Measurements from ENCODE around the gene OXT.
"Not testable (repeated sequence)": the region's sequence is repeated elsewhere in the genome, so short reads cannot be mapped to it uniquely, and the experiment has no call there.

- TF ChIP-seq, protein P1, sequence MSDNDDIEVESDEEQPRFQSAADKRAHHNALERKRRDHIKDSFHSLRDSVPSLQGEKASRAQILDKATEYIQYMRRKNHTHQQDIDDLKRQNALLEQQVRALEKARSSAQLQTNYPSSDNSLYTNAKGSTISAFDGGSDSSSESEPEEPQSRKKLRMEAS (IDR thresholded peaks at IDR 0.05; ENCODE audit: insufficient read depth, insufficient read length), result not testable (repeated sequence)
- not testable (repeated sequence) for TF ChIP-seq EZH2 (IDR thresholded peaks at IDR 0.05; ENCODE audit: borderline replicate concordance, low read depth, low read length, severe bottlenecking); CTCF (IDR thresholded peaks at IDR 0.05; ENCODE audit: extremely low read depth in 1 of 2, insufficient read depth in 1 of 2, low read depth in 1 of 2, low read length in 2 of 2); POLR2A (IDR thresholded peaks at IDR 0.05; ENCODE audit: low read depth, low read length); MYC (IDR thresholded peaks at IDR 0.05; ENCODE audit: low read depth, low read length); JUN (IDR thresholded peaks at IDR 0.05; ENCODE audit: borderline replicate concordance, insufficient read depth, insufficient read length, low read depth); POLR2AphosphoS5 (IDR thresholded peaks at IDR 0.05; ENCODE audit: insufficient read depth, low read depth, low read length); FOS (IDR thresholded peaks at IDR 0.05; ENCODE audit: borderline replicate concordance, insufficient read depth, low read length); GATA2 (IDR thresholded peaks at IDR 0.05; ENCODE audit: insufficient read depth, insufficient read length, low read depth, low read length)
Measured at GRCh38 chr20:3075315-3075714, 3.9 kb downstream of the OXT start.

Data from endothelial cell of umbilical vein (primary cell).